PC-9 (cell line): ENCODE measurements around the gene RMC1.

ENCODE experiments used
- EZH2 ChIP-seq: fragments of 200-600 bp; sonication (generic); IDR thresholded peaks from 2 replicates; pipeline ENCODE4 v1.8.0; 2017; ENCODE audit warnings: antibody characterized with exemption, low read depth
- TF ChIP-seq, protein P1 (sequence below): fragments of 200-600 bp; sonication (generic); conservative IDR thresholded peaks from 2 replicates; pipeline ENCODE4 v1.6.1; 2017; ENCODE audit warnings: mixed run types, antibody characterized with exemption, mild to moderate bottlenecking, moderate library complexity

GRCh38 chr18:23501626-23502025, 1.7 kb upstream of the RMC1 start:
- TF ChIP-seq, protein P1, sequence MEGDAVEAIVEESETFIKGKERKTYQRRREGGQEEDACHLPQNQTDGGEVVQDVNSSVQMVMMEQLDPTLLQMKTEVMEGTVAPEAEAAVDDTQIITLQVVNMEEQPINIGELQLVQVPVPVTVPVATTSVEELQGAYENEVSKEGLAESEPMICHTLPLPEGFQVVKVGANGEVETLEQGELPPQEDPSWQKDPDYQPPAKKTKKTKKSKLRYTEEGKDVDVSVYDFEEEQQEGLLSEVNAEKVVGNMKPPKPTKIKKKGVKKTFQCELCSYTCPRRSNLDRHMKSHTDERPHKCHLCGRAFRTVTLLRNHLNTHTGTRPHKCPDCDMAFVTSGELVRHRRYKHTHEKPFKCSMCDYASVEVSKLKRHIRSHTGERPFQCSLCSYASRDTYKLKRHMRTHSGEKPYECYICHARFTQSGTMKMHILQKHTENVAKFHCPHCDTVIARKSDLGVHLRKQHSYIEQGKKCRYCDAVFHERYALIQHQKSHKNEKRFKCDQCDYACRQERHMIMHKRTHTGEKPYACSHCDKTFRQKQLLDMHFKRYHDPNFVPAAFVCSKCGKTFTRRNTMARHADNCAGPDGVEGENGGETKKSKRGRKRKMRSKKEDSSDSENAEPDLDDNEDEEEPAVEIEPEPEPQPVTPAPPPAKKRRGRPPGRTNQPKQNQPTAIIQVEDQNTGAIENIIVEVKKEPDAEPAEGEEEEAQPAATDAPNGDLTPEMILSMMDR = no peak
- no peak for TF ChIP-seq EZH2
